ENCODE results near the gene SLC2A11.

- TF ChIP-seq POLR2A (IDR thresholded peaks at IDR 0.05; ENCODE audit: low read length) (no peak), GATA1 (IDR thresholded peaks at IDR 0.05; ENCODE audit: low read depth, low read length) (no peak)
These were observed 21.4 kb upstream of the SLC2A11 start for GRCh38 chr22:23836281-23836680.
